ENCODE results near the gene HOXA4.

HOXA4 gene

DNA sequence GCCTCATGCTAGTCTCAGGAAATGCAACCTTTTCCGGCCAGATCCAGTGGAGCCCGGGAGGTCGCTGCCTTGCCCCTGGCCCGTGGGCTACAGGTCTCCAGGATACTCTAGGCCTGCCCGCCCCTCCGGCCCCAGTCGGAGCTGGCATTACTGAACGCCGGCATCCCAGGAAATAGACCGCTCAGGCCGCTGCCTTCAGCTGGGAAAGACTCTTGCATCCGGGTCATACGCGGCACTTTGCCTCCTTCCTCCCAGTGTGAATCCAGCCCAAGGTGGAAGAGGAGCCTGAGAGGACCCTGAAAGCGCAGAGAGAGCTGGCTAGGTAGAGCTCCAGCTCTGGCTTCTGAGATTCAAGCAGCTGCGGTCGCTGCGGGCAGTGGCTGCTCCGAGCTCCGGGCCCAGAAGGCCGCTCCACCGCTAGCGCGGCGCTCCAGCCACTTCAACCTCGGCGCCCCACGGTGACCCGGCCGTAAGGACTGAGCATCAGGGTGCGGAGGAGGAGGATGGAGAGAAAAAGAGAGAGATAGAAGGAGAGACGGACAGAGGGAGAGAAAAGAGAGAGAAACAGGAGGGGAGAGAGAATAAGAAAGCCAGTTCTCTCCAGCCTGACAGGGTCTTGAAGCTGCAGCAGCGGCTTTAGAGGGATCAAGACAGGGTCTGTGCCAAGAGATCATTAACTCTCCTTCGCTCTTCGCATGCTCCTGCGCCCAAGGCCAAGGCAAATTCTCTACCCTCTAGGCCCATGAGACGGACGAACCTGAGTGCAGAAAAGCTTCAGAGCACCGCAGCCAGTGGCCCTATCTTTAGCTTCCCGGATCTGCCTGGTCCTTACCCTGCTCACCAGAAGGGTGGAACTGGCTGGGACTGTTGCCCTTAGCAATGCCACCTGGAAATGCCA is 45.3 kb upstream of the HOXA4 start:
- DNase-seq (ENCODE audit: insufficient read length, low spot score): no peak
- FAIRE-seq: no peak
- TF ChIP-seq POLR2AphosphoS5 (IDR thresholded peaks at IDR 0.05; ENCODE audit: low read depth, low read length) (no peak), POU2F2 (IDR thresholded peaks at IDR 0.05; ENCODE audit: low read depth, low read length) (no peak), TAF1 (IDR thresholded peaks at IDR 0.05; ENCODE audit: low read depth, low read length) (no peak), PAX5 (IDR thresholded peaks at IDR 0.05; ENCODE audit: insufficient read depth, low read length, severe bottlenecking) (no peak), SPI1 (IDR thresholded peaks at IDR 0.05; ENCODE audit: low read depth, low read length) (no peak), POLR2A (IDR thresholded peaks at IDR 0.05; ENCODE audit: low read depth, low read length) (no peak)

DNA sequence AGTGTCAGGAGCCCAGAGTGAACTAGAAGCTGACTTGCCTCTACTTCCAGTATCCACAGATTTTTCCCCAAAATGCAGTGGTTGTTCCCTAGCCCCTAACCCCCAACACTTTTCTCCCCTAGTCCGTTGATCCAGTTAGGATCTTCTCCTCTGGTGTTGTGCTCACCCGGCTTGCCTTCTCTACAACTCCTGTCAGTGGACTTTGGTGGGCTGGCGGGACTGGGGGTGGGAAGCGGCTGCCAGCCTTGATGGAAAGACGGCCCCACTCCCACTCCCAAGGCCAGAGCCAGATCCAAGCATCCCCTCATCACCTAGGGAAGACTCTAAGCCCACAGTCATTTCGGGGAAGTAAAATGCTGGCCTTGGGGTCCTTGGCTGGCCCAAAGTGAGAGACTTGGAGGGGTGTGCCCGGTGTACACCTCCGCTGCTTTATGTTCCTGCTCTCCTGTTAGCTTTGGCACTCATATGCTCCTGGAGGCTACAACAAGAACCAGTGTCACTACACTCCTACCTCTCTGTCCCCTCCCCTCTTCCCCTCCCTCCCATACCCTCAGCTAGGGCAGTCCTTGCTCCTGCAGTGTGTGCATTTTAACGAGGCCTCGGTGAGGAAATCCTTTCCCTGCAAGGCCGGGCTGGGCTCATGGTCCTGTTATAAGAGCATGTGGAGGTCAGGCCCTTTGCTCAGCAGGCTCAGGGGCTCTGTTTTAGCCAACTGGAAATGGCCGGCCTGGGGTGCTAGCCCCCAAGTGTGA is 44.5 kb upstream of the HOXA4 start:
- no peak for TF ChIP-seq POU2F2 (IDR thresholded peaks at IDR 0.05; ENCODE audit: low read depth, low read length)
- TF ChIP-seq TAF1 (IDR thresholded peaks at IDR 0.05; ENCODE audit: low read depth, low read length): no peak
- no peak for TF ChIP-seq POLR2AphosphoS5 (IDR thresholded peaks at IDR 0.05; ENCODE audit: low read depth, low read length)
- TF ChIP-seq SPI1 (IDR thresholded peaks at IDR 0.05; ENCODE audit: low read depth, low read length): no peak
- TF ChIP-seq POLR2A (IDR thresholded peaks at IDR 0.05; ENCODE audit: low read depth, low read length): no peak
- TF ChIP-seq PAX5 (IDR thresholded peaks at IDR 0.05; ENCODE audit: insufficient read depth, low read length, severe bottlenecking): no peak
- FAIRE-seq: no peak
- DNase-seq (ENCODE audit: insufficient read length, low spot score): no peak

DNA sequence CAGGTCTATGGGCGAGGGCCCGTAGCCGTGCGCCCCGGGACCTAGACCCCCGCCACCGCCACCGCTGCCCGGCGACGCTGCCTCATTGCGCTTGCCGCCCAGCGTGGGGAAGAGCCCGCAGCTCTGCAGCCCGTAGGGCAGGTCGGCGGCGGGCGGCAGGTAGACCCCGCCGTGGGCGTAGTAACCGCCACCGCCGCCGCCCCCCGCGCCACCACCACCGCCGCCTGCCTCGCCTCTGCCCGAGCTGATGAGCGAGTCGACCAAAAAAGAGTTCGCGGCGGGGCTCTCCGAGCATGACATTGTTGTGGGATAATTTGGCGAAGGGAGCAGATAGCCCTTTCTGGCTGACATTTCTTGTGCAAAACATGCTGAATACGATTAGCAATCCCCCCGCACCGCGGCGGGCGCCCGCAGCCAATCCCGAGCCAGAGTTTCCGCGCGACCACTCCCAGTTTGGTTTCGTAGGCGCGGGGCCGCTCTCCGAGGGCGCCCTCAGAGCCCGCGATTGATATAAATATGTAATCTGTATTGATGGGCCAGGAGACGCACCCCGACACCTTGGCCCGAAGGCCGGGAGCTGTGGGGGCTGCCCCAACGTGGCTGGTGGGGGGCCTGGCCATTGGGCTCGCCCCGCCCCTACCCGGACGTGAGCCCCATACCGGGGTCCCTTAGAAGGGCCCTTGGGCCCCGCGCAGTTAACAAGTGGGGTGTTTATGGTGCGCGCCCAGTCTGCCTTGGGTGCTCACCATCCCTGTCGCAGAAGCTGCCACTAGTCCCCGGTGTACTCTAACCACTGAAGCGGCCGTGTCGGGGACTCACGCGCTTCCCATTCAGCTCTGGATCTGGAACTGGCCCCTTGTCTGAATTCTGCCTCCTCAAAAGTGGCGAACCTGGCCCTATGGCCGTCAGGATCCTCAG is 43.7 kb upstream of the HOXA4 start, which contains the start of gene HOXA10:
Gene HOXA10 (minus strand): TSS at position 365 of the 918 bp plus-strand sequence. CDS start 14 bp downstream, at position 351.
- DNase-seq (ENCODE audit: insufficient read length, low spot score) (no peak), FAIRE-seq (no peak)
- TF ChIP-seq SPI1 (IDR thresholded peaks at IDR 0.05; ENCODE audit: low read depth, low read length): no peak
- no peak for TF ChIP-seq POLR2AphosphoS5 (IDR thresholded peaks at IDR 0.05; ENCODE audit: low read depth, low read length)
- no peak for TF ChIP-seq PAX5 (IDR thresholded peaks at IDR 0.05; ENCODE audit: insufficient read depth, low read length, severe bottlenecking)
- no peak for TF ChIP-seq POLR2A (IDR thresholded peaks at IDR 0.05; ENCODE audit: low read depth, low read length)
- TF ChIP-seq TAF1 (IDR thresholded peaks at IDR 0.05; ENCODE audit: low read depth, low read length): no peak
- TF ChIP-seq POU2F2 (IDR thresholded peaks at IDR 0.05; ENCODE audit: low read depth, low read length): no peak

DNA sequence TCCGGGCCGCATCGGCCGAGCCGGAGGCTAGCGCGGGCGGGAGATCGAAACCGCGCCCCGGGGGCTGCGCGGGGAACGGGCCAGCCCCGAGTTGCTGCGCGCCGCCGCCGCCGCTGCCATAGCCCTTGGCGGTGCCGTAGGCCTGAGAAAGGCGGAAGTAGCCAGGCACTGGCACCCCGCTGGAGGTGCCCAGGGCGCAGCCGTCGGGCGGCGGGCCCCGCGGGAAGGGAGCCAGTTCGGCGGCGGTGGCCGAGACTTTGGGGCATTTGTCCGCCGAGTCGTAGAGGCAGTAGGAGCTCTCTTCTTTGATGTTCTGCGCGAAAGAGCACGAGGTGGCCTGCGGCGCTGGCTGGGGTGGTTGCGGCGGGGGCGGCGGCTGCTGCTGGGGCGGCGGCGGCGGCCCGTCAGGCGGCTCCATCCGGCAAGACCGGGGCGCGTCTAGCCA is 43.0 kb upstream of the HOXA4 start:
- TF ChIP-seq POLR2AphosphoS5 (IDR thresholded peaks at IDR 0.05; ENCODE audit: low read depth, low read length): no peak
- TF ChIP-seq POLR2A (IDR thresholded peaks at IDR 0.05; ENCODE audit: low read depth, low read length): no peak
- no peak for TF ChIP-seq SPI1 (IDR thresholded peaks at IDR 0.05; ENCODE audit: low read depth, low read length)
- no peak for TF ChIP-seq TAF1 (IDR thresholded peaks at IDR 0.05; ENCODE audit: low read depth, low read length)
- TF ChIP-seq PAX5 (IDR thresholded peaks at IDR 0.05; ENCODE audit: insufficient read depth, low read length, severe bottlenecking): no peak
- TF ChIP-seq POU2F2 (IDR thresholded peaks at IDR 0.05; ENCODE audit: low read depth, low read length): no peak
- no peak for FAIRE-seq
- DNase-seq (ENCODE audit: insufficient read length, low spot score): no peak

DNA sequence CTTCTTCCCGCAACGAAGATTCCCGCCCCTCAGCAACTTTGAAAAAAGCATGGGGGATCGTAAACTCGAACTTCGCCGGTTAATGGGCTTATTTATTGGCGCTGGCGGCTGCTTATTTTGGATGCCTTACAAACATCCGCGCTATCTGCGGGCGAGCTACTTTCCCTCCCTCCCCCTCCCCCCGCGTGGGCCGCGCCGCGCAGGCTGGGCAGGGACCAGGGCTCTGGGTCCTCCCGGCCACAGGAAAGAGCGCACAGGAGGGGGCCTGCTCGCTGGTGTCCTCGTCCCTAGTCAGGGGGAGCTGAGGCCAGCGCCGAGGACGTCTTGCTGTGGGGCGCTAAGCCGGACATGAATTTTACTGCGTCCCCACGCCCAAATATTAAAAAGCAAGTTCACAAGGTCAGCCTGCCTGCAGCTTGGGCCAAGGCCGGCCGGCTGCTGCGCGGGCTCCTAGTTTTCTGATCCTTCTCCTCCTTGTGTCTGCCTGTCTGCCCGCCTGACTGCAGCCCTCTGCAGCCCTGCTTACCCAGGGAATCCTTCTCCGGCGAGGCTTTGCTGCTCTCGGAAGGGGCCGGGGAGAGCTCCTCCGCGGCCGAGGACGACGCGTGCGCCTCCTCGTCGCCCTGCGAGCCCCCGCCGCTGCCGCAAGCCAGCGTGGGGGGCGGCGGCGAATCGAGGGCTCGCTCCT is 42.4 kb upstream of the HOXA4 start:
- DNase-seq (ENCODE audit: insufficient read length, low spot score) (no peak), FAIRE-seq (no peak)
- TF ChIP-seq TAF1 (IDR thresholded peaks at IDR 0.05; ENCODE audit: low read depth, low read length): no peak

DNA sequence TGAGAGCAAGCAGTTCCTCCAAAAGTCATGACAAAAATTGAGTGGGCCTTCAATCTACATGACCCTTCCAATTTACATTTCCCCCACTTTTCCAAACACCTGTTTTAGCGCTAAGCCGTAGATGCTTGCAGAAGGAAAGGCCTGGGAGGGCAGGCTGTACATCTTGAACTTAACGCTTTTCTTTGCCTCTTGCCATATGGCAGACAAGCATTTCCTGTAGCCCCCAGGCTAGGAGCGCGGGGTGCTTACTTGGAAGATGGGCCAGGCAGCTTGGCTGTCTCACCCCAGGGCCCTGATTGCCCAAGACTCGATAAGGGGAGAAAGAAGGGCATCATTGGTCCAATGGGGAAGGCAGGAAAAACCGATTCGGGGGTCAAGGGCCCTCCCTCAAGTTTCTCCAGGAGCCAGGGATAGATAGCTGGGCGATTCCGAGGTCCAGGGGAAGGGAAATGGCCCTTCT is 41.8 kb upstream of the HOXA4 start:
- no peak for DNase-seq (ENCODE audit: insufficient read length, low spot score)
- FAIRE-seq: no peak

DNA sequence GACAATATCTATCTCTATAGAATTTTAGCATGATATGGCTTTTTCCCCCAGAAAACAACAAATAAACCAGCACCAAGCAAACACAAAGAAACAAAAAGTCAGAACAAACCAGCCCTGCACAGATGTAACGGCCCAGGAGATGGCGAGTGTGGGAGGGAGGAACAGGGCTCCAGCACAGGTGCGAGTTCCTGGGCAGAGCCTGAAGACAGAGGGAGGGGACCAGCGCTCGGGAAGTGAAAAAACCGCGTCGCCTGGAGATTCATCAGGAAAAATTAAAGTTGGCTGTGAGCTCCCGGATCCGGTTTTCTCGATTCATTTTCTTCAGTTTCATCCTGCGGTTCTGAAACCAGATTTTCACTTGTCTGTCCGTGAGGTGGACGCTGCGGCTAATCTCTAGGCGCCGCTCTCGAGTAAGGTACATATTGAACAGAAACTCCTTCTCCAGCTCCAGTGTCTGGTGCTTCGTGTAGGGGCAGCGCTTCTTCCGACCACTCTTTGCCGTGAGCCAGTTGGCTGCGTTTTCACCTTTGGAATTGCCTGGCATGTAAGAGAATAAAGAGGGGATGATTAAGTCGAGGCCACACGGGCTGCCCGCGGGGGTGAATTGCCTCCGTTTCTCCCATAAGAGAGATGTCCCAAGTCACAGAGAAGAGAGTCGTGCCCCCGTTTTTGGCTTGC is 41.2 kb upstream of the HOXA4 start:
- DNase-seq (ENCODE audit: insufficient read length, low spot score): no peak
- TF ChIP-seq TAF1 (IDR thresholded peaks at IDR 0.05; ENCODE audit: low read depth, low read length) (no peak), POU2F2 (IDR thresholded peaks at IDR 0.05; ENCODE audit: low read depth, low read length) (no peak), POLR2AphosphoS5 (IDR thresholded peaks at IDR 0.05; ENCODE audit: low read depth, low read length) (no peak), PAX5 (IDR thresholded peaks at IDR 0.05; ENCODE audit: insufficient read depth, low read length, severe bottlenecking) (no peak), SPI1 (IDR thresholded peaks at IDR 0.05; ENCODE audit: low read depth, low read length) (no peak), POLR2A (IDR thresholded peaks at IDR 0.05; ENCODE audit: low read depth, low read length) (no peak)
- FAIRE-seq: no peak

More for the DNA sequence above, 41.8 kb upstream of the HOXA4 start:
- no peak for TF ChIP-seq POU2F2 (IDR thresholded peaks at IDR 0.05; ENCODE audit: low read depth, low read length)
- TF ChIP-seq TAF1 (IDR thresholded peaks at IDR 0.05; ENCODE audit: low read depth, low read length): no peak
- no peak for TF ChIP-seq POLR2A (IDR thresholded peaks at IDR 0.05; ENCODE audit: low read depth, low read length)
- no peak for TF ChIP-seq SPI1 (IDR thresholded peaks at IDR 0.05; ENCODE audit: low read depth, low read length)
- TF ChIP-seq PAX5 (IDR thresholded peaks at IDR 0.05; ENCODE audit: insufficient read depth, low read length, severe bottlenecking): no peak
- no peak for TF ChIP-seq POLR2AphosphoS5 (IDR thresholded peaks at IDR 0.05; ENCODE audit: low read depth, low read length)

DNA sequence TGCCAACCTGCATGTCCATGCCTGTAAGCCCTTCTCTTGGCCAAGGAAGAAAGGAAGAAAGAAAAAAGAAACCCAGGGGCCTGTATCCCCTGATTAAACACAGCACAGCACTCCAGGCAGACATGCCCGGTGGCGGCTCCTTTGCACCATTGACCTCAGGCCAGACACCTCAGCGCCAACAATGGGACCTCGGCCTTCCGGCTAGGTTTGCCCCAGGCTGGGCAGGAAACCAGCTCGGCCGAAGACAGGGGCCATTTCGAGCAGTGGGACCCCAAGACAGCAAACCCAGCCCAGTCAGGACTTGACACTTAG is 40.7 kb upstream of the HOXA4 start:
- FAIRE-seq (no peak), DNase-seq (ENCODE audit: insufficient read length, low spot score) (no peak)
- TF ChIP-seq POLR2A (IDR thresholded peaks at IDR 0.05; ENCODE audit: low read depth, low read length) (no peak), POU2F2 (IDR thresholded peaks at IDR 0.05; ENCODE audit: low read depth, low read length) (no peak), POLR2AphosphoS5 (IDR thresholded peaks at IDR 0.05; ENCODE audit: low read depth, low read length) (no peak), SPI1 (IDR thresholded peaks at IDR 0.05; ENCODE audit: low read depth, low read length) (no peak), TAF1 (IDR thresholded peaks at IDR 0.05; ENCODE audit: low read depth, low read length) (no peak)
